Stomach (tissue), 4 donors: ENCODE results near the gene WDR86.

ENCODE experiments used
- CTCF ChIP-seq, 7 experiments: fragments of 450-650 bp in 4 of 7; fragments of 200-600 bp in 3 of 7; sonication (generic) in 3 of 7; IDR thresholded peaks; one replicate each; pipeline ENCODE4 v1.5.1; 2016 to 2019; ENCODE audit warnings: antibody characterized with exemption in 7 of 7, control low read depth in 2 of 7, mild to moderate bottlenecking in 1 of 7
- POLR2A ChIP-seq, 4 donors: fragments of 450-650 bp; IDR thresholded peaks; one replicate each; pipeline ENCODE4 v1.6.1; 2016; ENCODE audit warnings: antibody characterized with exemption in 4 of 4, control low read depth in 2 of 4, mild to moderate bottlenecking in 1 of 4, moderate library complexity in 1 of 4

DNA sequence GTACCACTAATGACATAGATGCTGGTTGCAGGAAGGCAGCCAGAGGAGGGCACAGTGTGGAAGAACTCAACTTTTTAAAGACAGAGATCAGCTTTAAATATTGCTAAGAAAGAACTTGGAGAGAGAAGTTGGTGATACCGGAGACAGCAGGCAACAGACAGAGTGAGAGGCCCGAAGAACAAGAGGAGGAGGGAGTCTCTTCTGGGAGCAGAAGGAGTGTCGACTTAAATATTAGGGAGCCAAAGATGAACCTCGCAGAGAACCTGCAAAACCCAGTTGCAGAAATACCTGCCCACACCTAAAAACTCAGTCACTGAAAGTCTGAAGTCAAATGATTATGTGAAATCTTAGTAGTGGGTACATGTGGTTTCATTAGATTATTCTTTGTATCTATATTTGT lies 3.4 kb upstream of the WDR86 start:
- TF ChIP-seq POLR2A (IDR thresholded peaks at IDR 0.05) (no peak), CTCF (IDR thresholded peaks at IDR 0.05) (no peak)
